GM12873 (cell line): ENCODE measurements around the gene PHC2.

ENCODE experiments used
- CTCF ChIP-seq: IDR thresholded peaks from 2 replicates; pipeline ENCODE4 v1.5.1; 2012; ENCODE audit warnings: low read depth, mild to moderate bottlenecking, moderate library complexity, low read length, control low read depth; ENCODE audit not compliant: insufficient read depth; ENCODE audit errors: missing control alignments

Gene PHC2

GRCh38 chr1:33400153-33400911, 30.6 kb downstream of the PHC2 start:
- no peak for TF ChIP-seq CTCF

DNA sequence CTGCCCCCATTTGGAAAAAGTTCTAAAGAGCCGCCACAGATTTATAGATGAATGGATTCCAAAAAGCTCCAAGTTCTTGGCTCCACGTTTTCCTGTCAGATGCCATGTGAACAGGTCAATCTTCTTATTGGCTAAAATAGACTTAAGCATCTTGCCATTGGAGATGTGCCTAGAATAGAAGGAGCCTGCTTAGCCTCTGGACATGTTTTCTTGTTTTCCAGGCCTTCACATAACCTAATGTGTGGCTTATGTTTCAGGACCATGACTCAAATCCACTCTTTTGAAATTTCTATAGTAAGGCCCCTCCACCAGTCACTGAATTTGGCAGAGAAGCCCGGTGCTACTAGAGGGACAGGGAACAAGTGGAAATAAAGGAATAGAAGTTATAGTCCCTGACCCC, 31.5 kb downstream of the PHC2 start:
- no peak for TF ChIP-seq CTCF

DNA sequence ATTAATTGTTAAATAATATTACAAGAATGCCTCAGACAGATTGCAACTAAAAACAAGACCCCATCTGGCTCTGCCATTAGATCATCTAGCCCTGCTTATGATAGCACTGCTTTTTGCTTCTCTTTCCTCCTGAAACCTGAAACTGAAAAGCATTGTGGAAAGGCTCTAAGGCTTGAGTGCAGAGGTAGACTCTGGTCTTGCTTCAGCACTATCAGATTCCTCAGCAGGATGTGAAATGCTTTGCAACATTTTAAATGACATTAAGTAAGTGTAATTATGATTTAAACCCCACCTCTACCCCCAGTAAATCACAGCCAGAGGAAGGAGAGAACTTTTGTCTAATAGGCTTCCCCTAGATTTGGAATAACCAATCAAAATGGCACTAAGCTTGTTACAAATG, 32.9 kb downstream of the PHC2 start:
- TF ChIP-seq CTCF: no peak

DNA sequence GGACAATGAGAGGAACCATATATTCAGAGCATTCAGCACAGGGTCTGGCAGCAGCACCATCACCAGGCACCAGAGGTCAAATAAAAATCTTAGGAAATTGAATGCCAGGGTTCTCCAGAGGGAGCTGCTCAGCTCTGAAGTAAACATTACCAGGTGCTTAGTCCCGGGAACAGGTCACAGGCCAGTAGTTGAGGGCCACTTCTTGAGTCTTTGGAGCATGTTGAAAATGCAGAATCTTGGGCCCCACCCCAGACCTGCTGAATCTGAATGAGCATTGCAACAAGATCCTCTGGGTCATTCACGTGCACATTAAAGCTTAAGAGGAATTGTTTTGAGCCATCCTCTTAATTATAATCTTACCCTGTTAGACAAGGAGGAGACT, 33.8 kb downstream of the PHC2 start:
- no peak for TF ChIP-seq CTCF

- TF ChIP-seq CTCF: no peak
These were observed 34.4 kb downstream of the PHC2 start for GRCh38 chr1:33396188-33397124.

DNA sequence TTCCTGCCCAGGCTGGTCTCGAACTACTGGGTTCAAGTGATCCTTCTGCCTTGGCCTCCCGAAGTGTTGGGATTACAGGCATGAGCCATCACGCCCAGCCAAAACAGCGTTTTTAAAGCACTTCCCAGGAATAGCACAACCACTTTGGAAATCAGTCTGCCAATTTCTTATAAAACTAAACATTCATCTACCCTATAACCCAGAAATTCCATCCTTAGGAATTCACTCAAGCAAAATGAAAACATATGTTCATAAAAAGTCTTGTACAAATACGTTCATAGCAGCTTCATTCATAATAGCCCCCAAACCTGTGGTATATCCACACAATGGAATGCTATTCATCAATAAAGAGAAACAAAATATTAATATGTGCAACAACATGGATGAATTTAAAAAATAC, 36.1 kb downstream of the PHC2 start:
- no peak for TF ChIP-seq CTCF

DNA sequence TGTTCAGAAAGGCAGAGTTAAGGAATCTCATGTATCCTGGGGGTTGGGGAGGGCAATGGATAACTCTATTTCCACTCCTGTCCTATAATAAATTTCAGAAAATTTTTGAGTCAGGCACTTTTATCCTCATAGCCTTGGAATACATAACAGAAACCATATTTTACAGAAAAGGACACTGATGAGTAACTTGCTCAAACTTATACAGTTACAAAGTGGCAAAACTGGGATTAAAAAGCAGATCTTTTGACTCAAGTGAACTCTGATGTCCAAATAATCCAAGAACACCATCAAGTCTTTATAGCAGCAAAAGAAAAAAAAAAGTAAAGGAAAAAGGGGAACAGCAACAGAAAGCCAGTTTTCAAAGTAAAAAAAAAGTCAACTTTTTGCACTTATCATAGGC, 36.9 kb downstream of the PHC2 start:
- TF ChIP-seq CTCF: no peak
